Chondrocyte (in vitro differentiated cells): Measurements from ENCODE around the gene ACP1. TPM values are rescaled to one million over a fixed set of nuclear protein-coding genes. Genes with fewer than 3 reads are reported as not detected.

Source experiments
- DNase-seq: peaks from one replicate; pipeline ENCODE4 v3.0.0; 2021; ENCODE audit warnings: mixed read lengths, low spot score
- H3K27ac Mint-ChIP-seq: one replicate; pipeline ENCODE4 v1.8.0; 2021; ENCODE audit warnings: mild to moderate bottlenecking, moderate library complexity, mixed read lengths; ENCODE audit not compliant: unreplicated experiment
- H3K27me3 Mint-ChIP-seq: 2 replicates; pipeline ENCODE4 v1.8.0; 2021; ENCODE audit warnings: low read depth, mixed read lengths
- H3K36me3 Mint-ChIP-seq: 2 replicates; pipeline ENCODE4 v1.8.0; 2021; ENCODE audit warnings: low read depth, mixed read lengths
- H3K4me1 Mint-ChIP-seq: 2 replicates; pipeline ENCODE4 v1.8.0; 2021; ENCODE audit warnings: low read depth, mild to moderate bottlenecking, mixed read lengths
- H3K4me3 Mint-ChIP-seq: one replicate; pipeline ENCODE4 v1.8.0; 2021; ENCODE audit warnings: mild to moderate bottlenecking, moderate library complexity, mixed read lengths; ENCODE audit not compliant: unreplicated experiment
- H3K9me3 Mint-ChIP-seq: 2 replicates; pipeline ENCODE4 v1.8.0; 2021; ENCODE audit warnings: low read depth, mixed read lengths
- CTCF ChIP-seq: fragments of 200-600 bp; sonication (generic); IDR thresholded peaks from 2 replicates; pipeline ENCODE4 v1.5.0; 2021; ENCODE audit warnings: antibody characterized with exemption, mild to moderate bottlenecking, moderate library complexity
- total RNA-seq: library from RNA; stranded (reverse); gene quantifications from 3 replicates; pipeline ENCODE4 v1.2.1, GENCODE V29; 2021

The ACP1 gene
- total RNA-seq, 1 donor from 2014 or later, result 79.6 TPM

GRCh38 chr2:287471-287885 lies 22.7 kb downstream of the ACP1 start:
- no peak for DNase-seq
- peak overlapping the region; percentile 82 for H3K4me3 Mint-ChIP-seq
- peaks cover 25% of the 10 kb centered on the region for H3K36me3 Mint-ChIP-seq
- peaks cover 28% of the 10 kb centered on the region for H3K4me1 Mint-ChIP-seq
- no peak for TF ChIP-seq CTCF
- H3K9me3 Mint-ChIP-seq, result no peaks in the 10 kb centered on the region
- H3K27ac Mint-ChIP-seq, result no peak overlapping the region
- no peaks in the 10 kb centered on the region for H3K27me3 Mint-ChIP-seq

- H3K4me1 Mint-ChIP-seq, result peaks cover 28% of the 10 kb centered on the region
- no peak for DNase-seq
- H3K36me3 Mint-ChIP-seq, result peaks cover 23% of the 10 kb centered on the region
- H3K27me3 Mint-ChIP-seq, result no peaks in the 10 kb centered on the region
- H3K4me3 Mint-ChIP-seq, result peak within 1 kb of the TSS; percentile 82
- no peaks in the 10 kb centered on the region for H3K9me3 Mint-ChIP-seq
- peak; percentile 13 for TF ChIP-seq CTCF
- H3K27ac Mint-ChIP-seq, result peak within 1 kb of the TSS; percentile 54
Measured at GRCh38 chr2:287911-288757, 23.4 kb downstream of the ACP1 start, which contains the start of gene ALKAL2. Gene ALKAL2, minus strand, starts transcription at chr2:288091. Its CDS starts 256 bp downstream, at chr2:287835.

- H3K27me3 Mint-ChIP-seq, result no peaks in the 10 kb centered on the region
- H3K4me3 Mint-ChIP-seq, result peak overlapping the region; percentile 79
- TF ChIP-seq CTCF, result no peak
Measured at GRCh38 chr2:288758-289361, 24.1 kb downstream of the ACP1 start.

GRCh38 chr2:289362-290089 lies 24.8 kb downstream of the ACP1 start:
- no peak for TF ChIP-seq CTCF
- Mint-ChIP-seq H3K4me3 (peak overlapping the region; percentile 79), H3K36me3 (peaks cover 16% of the 10 kb centered on the region), H3K4me1 (peaks cover 28% of the 10 kb centered on the region), H3K27ac (peak overlapping the region; percentile 76), H3K27me3 (no peaks in the 10 kb centered on the region), H3K9me3 (no peaks in the 10 kb centered on the region)
- no peak for DNase-seq

More at GRCh38 chr2:288758-289361, 24.1 kb downstream of the ACP1 start:
- DNase-seq, result no peak
- Mint-ChIP-seq H3K9me3 (no peaks in the 10 kb centered on the region), H3K4me1 (peaks cover 28% of the 10 kb centered on the region), H3K27ac (no peak overlapping the region), H3K36me3 (peaks cover 17% of the 10 kb centered on the region)

- Mint-ChIP-seq H3K9me3 (no peaks in the 10 kb centered on the region), H3K36me3 (peaks cover 13% of the 10 kb centered on the region), H3K4me3 (peak overlapping the region; percentile 79), H3K4me1 (peaks cover 24% of the 10 kb centered on the region), H3K27ac (peak overlapping the region; percentile 76), H3K27me3 (peaks cover 5% of the 10 kb centered on the region)
- peak; percentile 93 for TF ChIP-seq CTCF
- DNase-seq, result no peak
Measured at GRCh38 chr2:290090-290722, 25.5 kb downstream of the ACP1 start.
